IMR-90 (cell line): ENCODE data around the gene AMN.

ENCODE experiments used
- BHLHE40 ChIP-seq: fragments of 150-350 bp; IDR thresholded peaks from 2 replicates; pipeline ENCODE4 v1.6.1; 2016; ENCODE audit warnings: mild to moderate bottlenecking, low read depth, low read length
- CHD1 ChIP-seq: IDR thresholded peaks from 2 replicates; pipeline ENCODE4 v1.6.1; 2012; ENCODE audit warnings: low read depth, low read length, improper control_type of control experiment
- FOS ChIP-seq: fragments of 150-350 bp; IDR thresholded peaks from 2 replicates; pipeline ENCODE4 v1.6.1; 2016; ENCODE audit warnings: low read depth, low read length
- POLR2A ChIP-seq: IDR thresholded peaks from 2 replicates; pipeline ENCODE4 v1.6.1; 2012; ENCODE audit warnings: mild to moderate bottlenecking, low read depth, low read length
- TF ChIP-seq, protein P1 (sequence below): conservative IDR thresholded peaks from 2 replicates; pipeline ENCODE4 v1.5.1; 2012; ENCODE audit warnings: mild to moderate bottlenecking, low read depth, low read length, improper control_type of control experiment

DNA sequence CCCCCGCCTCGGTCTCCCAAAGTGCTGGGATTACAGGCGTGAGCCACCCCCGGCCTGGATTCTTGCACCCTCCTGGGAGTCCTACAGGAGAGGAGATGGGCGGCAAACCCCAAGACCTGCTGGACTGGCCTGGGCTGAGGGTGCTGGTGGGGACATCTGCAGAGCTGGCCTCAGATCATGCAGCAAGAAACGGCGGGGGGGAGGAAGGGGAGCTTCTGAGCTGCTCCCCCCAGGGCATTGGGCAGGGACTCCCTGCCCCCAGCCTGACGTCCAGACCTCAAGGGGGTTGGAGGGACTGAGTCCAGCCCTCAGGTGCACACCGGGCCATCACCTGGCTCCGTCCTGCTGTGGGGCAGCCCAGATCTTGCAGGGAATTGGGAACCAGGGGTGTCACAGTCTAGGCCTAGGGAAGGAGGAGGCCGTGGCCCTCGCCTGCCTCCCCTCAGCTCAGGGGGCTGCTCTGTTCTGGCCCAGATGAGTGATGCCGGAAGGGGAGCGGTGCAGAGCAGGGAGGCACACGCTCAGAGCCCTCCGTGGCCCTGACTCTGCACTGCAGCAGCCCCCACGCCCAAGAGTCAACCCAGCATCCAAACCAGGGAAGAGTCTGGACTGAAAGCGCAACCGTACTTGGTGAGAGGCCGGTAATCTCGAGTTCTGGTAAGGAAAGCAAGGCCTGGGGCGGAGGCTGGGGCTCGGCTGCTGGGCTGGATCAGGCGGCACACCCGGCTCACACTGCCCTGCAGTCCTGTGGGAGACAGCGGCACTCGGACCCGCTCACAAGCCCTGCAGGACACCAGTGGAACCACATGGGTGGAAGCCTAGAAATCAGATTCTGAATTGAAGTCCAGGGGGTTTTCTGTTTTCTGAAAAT is 8.9 kb upstream of the AMN start:
- TF ChIP-seq POLR2A = no peak
- TF ChIP-seq, protein P1, sequence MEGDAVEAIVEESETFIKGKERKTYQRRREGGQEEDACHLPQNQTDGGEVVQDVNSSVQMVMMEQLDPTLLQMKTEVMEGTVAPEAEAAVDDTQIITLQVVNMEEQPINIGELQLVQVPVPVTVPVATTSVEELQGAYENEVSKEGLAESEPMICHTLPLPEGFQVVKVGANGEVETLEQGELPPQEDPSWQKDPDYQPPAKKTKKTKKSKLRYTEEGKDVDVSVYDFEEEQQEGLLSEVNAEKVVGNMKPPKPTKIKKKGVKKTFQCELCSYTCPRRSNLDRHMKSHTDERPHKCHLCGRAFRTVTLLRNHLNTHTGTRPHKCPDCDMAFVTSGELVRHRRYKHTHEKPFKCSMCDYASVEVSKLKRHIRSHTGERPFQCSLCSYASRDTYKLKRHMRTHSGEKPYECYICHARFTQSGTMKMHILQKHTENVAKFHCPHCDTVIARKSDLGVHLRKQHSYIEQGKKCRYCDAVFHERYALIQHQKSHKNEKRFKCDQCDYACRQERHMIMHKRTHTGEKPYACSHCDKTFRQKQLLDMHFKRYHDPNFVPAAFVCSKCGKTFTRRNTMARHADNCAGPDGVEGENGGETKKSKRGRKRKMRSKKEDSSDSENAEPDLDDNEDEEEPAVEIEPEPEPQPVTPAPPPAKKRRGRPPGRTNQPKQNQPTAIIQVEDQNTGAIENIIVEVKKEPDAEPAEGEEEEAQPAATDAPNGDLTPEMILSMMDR = no peak
- no peak for TF ChIP-seq BHLHE40
- TF ChIP-seq FOS = no peak
- TF ChIP-seq CHD1 = no peak
